Stimulated activated CD4-positive, alpha-beta T cell treated with anti-CD3 and anti-CD28 coated beads, Interleukin-2, amount 100 ng/mL, for 4 hours (primary cell): ENCODE results near the gene RNF217.
"Not testable (repeated sequence)": the region's sequence is repeated elsewhere in the genome, so short reads cannot be mapped to it uniquely, and the experiment has no call there.

Experiments used
- DNase-seq: peaks from one replicate; pipeline ENCODE4 v3.0.0-alpha.2; 2020; ENCODE audit warnings: low read depth

Gene RNF217

GRCh38 chr6:125125856-125126255 lies 163.6 kb downstream of the RNF217 start:
- not testable (repeated sequence) for DNase-seq

GRCh38 chr6:125129354-125129753 lies 167.1 kb downstream of the RNF217 start:
- no peak for DNase-seq

- no peak for DNase-seq
Measured at GRCh38 chr6:125132058-125132457, 169.8 kb downstream of the RNF217 start.

GRCh38 chr6:125136378-125136777 lies 174.1 kb downstream of the RNF217 start:
- DNase-seq = no peak

- no peak for DNase-seq
Measured at GRCh38 chr6:125138083-125138482, 175.8 kb downstream of the RNF217 start.

- no peak for DNase-seq
Measured at GRCh38 chr6:125140808-125141207, 178.6 kb downstream of the RNF217 start.
